GM11168 (cell line): ENCODE results near the gene MYRIP.
"Not testable (repeated sequence)": the region's sequence is repeated elsewhere in the genome, so short reads cannot be mapped to it uniquely, and the experiment has no call there.

Experiments used
- in situ Hi-C: fragments of 300-500 bp; cut with MboI; formaldehyde crosslinking; loops from one replicate; pipeline ENCODE4 v1.12.0; 2022; ENCODE audit warnings: low sequenced_read_pairs; ENCODE audit not compliant: unreplicated experiment

The MYRIP gene

GRCh38 chr3:39809181-39809994 is at the start of gene MYRIP:
TSS of gene MYRIP (plus strand) at chr3:39809609. CDS start at chr3:39900817, 91,208 bp downstream.
- in situ Hi-C loops = no loop called here

- in situ Hi-C loops = no loop called here
Observed at GRCh38 chr3:39760325-39760724, 49.1 kb upstream of the MYRIP start.

- in situ Hi-C loops = no loop called here
Observed at GRCh38 chr3:39762537-39763070, 46.8 kb upstream of the MYRIP start.

GRCh38 chr3:39763390-39763789 is 46.0 kb upstream of the MYRIP start:
- in situ Hi-C loops = no loop called here

DNA sequence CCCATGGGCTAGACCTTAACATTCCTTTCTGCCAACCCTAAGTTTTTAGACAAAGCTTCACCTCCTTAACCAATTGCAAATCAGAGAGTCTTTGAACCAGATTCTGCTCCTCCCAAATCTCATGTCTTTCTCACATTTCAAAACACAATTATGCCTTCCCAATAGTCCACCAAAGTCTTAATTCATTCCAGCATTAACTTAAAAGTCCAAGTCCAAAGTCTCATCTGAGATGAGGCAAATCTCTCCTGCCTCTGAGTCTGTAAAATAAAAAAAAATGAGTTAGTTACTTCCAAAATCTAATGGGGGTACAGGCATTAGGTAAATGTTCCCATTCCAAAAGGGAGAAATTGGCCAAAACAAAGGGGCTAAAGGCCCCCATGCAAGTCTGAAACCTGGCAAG is 43.8 kb upstream of the MYRIP start:
- in situ Hi-C loops = no loop called here

DNA sequence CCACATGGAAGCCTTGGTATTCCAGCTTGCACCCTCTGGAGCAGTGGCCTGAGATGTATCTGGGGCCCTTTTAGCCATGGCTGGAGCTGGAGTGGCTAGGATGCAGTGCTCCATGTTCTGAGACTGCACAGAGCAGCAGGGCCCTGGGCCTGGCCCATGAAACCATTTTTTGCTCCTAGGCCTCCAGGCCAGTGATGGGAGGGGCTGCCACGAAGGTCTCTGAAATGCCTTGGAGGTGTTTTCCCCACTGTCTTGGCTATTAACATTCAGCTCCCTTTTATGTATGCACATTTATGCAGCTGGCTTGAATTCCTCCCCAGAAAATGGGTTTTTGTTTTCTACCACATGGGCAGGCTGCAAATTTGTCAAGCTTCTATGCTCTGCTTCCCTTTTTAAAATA is 43.0 kb upstream of the MYRIP start:
- in situ Hi-C loops = no loop called here

- in situ Hi-C loops = not testable (repeated sequence)
Observed at GRCh38 chr3:39766909-39767308, 42.5 kb upstream of the MYRIP start.

DNA sequence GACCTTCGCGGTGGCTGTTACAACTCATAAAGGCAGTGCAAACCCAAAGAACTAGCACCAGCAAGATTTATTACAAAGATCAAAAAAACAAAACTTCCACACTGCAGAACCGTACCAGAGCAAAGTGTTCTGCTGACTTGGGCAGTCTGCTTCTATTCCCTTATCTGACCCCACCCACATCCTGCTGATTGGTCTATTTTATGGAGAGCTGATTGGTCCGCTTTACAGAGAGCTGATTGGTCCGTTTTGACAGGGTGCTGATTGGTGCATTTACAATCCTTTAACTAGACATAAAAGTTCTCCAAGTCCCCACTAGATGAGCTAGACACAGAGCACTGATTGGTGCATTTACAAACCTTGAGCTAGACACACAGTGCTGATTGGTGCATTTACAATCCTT is 31.2 kb upstream of the MYRIP start:
- in situ Hi-C loops = not testable (repeated sequence)

DNA sequence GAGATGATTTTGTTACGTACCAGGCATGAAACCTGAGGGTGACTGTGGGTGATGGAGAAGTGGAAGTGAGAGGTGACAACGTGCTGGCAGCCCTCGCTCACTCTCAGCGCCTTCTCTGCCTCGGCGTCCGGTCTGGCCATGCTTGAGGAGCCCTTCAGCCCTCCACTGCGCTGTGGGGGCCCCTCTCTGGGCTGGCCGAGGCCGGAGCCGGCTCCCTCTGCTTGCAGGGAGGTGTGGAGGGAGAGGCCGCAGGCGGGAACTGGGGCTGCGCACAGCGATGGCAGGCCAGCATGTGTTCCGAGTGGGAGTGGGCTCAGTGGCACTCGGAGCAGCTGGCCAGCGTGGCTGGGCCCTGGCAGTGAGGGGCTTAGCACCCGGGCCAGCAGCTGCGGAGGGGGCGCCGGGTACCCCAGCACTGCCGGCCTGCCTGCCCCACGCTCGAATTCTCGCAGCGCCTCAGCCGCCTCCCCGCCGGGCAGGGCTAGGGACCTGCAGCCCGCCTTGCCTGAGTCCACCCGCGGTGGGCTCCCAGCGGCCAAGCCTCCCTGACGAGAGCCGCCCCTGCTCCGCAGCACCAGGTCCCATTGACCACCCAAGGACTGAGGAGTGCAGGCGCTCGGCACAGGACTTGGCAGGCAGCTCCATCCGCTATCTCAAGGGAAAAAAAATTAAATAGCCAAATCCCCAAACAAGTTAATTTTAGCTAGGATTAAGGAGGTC is 29.7 kb upstream of the MYRIP start:
- in situ Hi-C loops = no loop called here

DNA sequence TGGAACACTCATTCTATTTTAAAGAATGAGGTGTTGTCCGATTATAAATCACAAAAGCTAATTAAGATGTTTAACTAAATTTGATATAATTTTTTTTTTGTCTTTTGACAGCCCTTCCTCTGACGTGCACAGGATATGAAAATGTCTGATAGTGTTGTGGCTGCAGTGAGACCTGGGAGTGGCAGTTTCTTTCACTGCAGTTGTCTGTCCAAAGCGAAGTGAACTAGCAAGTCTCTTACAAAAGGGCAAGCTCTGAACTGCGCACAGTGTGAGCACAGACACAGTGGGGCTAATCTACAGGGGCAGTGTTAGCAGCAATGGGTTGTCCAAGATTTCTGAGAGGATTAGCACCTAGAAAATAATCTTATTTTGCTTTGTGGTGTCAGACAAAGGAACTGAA is 29.1 kb upstream of the MYRIP start:
- in situ Hi-C loops = no loop called here

GRCh38 chr3:39781025-39781424 is 28.4 kb upstream of the MYRIP start:
- in situ Hi-C loops = no loop called here

- in situ Hi-C loops = no loop called here
Observed at GRCh38 chr3:39781632-39782031, 27.8 kb upstream of the MYRIP start.

DNA sequence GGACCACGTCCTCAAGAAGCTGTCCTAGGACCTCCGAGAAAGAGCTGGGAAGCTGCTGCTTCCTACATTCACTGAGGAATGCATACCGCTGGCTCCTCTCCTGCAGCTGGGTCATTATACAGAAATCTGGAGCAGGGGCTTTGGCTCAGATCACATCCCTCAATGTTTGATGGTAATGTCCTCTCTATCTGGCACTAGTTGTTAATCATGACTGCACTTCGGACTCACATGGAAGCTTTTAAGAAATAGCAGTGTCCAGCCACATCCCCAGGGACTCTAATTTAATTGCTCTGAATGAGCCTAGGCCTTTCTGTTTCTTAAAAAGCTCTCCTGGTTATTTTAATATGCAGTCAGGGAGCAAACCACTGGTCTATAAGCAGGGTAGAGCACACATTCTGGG is 25.7 kb upstream of the MYRIP start:
- in situ Hi-C loops = no loop called here

GRCh38 chr3:39784922-39785321 is 24.5 kb upstream of the MYRIP start:
- in situ Hi-C loops = no loop called here

GRCh38 chr3:39788128-39788883 is 21.1 kb upstream of the MYRIP start:
- in situ Hi-C loops = no loop called here

DNA sequence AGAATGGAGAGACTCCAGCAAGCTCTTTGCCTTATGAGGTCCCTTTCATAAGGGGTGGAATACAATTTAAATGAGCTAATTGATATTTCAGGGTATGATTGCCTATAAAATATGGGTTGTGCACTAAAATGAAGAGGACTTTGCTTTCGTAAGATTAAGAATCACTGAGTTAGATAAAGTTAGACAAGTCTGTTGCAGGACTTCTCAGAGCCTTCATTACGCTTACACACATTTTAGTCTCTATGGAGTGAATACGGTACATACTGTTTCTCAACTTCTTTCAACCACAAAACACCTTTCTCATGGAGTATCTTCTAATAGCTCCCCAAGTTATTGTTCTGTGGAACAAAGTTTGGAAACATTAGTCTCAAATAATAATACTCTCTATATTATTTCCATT is 17.8 kb upstream of the MYRIP start:
- in situ Hi-C loops = no loop called here

DNA sequence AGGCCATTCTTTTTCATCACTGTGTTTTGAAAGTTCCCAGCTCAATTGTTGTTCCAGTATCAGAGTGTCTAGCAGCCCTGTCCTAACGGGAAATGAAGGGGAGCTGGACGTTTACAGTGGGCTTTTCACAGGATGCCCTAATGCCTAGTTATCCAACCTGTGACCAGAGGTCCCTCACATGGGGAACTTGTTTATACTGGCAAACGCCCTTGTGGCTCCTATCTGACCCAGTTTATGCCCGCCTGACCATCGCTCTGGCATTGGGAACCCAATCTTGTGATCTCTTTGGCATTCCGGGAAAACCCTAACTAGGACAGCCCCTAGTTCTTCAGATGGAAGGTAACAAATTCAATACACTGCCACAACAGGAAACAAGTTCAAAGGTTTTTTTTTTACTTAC is 14.5 kb upstream of the MYRIP start:
- in situ Hi-C loops = no loop called here

GRCh38 chr3:39801216-39801615 is 8.2 kb upstream of the MYRIP start:
- in situ Hi-C loops = no loop called here

- in situ Hi-C loops = not testable (repeated sequence)
Observed at GRCh38 chr3:39802486-39802885, 6.9 kb upstream of the MYRIP start.

GRCh38 chr3:39803956-39804355 is 5.5 kb upstream of the MYRIP start:
- in situ Hi-C loops = no loop called here

GRCh38 chr3:39804951-39805350 is 4.5 kb upstream of the MYRIP start:
- in situ Hi-C loops = no loop called here
